HUES64 (cell line): Measurements from ENCODE around the gene ADARB2.

Source experiments
- H3K27ac ChIP-seq: 2 replicates; pipeline ENCODE4 v1.7.0; 2013; ENCODE audit warnings: low read depth, low read length, inconsistent platforms
- H3K27me3 ChIP-seq: 2 replicates; pipeline ENCODE4 v1.6.1; 2013; ENCODE audit warnings: mild to moderate bottlenecking, low read length; ENCODE audit not compliant: insufficient read depth
- H3K36me3 ChIP-seq: 2 replicates; pipeline ENCODE4 v1.6.1; 2013; ENCODE audit warnings: mild to moderate bottlenecking, low read length; ENCODE audit not compliant: insufficient read depth
- H3K4me1 ChIP-seq: 2 replicates; pipeline ENCODE4 v1.6.1; 2013; ENCODE audit warnings: mild to moderate bottlenecking, low read length, moderate library complexity; ENCODE audit not compliant: insufficient read depth
- H3K4me3 ChIP-seq: 2 replicates; pipeline ENCODE4 v1.5.1; 2013; ENCODE audit warnings: mild to moderate bottlenecking, low read length, moderate library complexity
- H3K9ac ChIP-seq: 2 replicates; pipeline ENCODE4 v1.6.1; 2013; ENCODE audit warnings: mild to moderate bottlenecking, low read depth, low read length
- H3K9me3 ChIP-seq: 2 replicates; pipeline ENCODE4 v1.6.1; 2013; ENCODE audit warnings: low read depth, low read length; ENCODE audit not compliant: insufficient read depth
- WGBS: fragments of 150-250, 120-280 bp; methylation state at CpG from one replicate; pipeline ENCODE4 v1.1.7; 2013; ENCODE audit warnings: missing lambda C conversion rate; 5-methylcytosine and 5-hydroxymethylcytosine counted together

Gene ADARB2

DNA sequence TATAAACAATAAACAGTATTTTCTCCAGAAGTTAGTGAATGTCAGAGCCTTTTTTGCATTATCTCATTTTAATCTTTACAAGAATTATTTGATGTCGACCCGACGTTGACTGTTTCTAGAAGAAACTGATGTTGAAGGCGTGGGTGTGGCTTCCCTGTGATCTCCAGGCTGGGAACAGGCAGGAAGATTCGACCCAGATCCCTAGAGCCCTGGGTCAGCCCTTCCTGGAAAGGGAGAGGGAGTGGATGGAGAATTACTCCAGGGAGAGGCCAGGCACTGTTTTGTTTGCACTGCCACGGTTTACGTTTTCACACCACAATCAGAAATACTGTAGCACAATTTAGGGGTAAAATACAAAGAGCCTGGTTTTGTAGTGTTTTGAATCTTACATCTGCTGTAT, 133.1 kb downstream of the ADARB2 start:
- Histone ChIP-seq H3K4me3 (no peak overlapping the region), H3K36me3 (no peaks in the 10 kb centered on the region), H3K4me1 (peaks cover 9% of the 10 kb centered on the region), H3K9ac (no peak overlapping the region), H3K9me3 (no peaks in the 10 kb centered on the region), H3K27me3 (no peaks in the 10 kb centered on the region), H3K27ac (no peak overlapping the region)
- WGBS = 87% methylated on average over 5 of the region's 7 CpGs

DNA sequence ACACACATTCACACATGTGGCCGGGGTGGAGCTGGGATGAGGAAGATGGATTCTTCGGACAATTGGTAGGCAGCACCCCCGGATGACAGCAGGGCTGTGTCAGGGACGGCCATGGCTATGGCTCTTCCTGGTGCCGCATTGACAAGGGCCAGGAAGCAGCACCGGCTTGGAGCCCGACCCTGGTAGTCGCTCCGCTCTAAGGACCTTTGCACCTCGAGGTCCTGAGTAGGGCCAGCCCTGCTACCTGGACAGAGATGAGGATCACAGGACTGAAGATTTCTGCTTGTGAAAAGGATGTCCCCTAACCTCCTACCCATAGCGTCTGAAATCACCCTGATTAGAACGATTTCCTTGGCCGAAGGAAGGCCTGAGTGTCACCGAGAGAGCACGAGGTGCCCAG, 134.1 kb downstream of the ADARB2 start:
- H3K27me3 ChIP-seq = no peaks in the 10 kb centered on the region
- H3K4me1 ChIP-seq = peaks cover 2% of the 10 kb centered on the region
- H3K36me3 ChIP-seq = no peaks in the 10 kb centered on the region
- no peaks in the 10 kb centered on the region for H3K9me3 ChIP-seq
- H3K27ac ChIP-seq = no peak overlapping the region
- 83% methylated on average over 15 of the region's 15 CpGs for WGBS
- no peak overlapping the region for H3K4me3 ChIP-seq
- H3K9ac ChIP-seq = no peak overlapping the region

DNA sequence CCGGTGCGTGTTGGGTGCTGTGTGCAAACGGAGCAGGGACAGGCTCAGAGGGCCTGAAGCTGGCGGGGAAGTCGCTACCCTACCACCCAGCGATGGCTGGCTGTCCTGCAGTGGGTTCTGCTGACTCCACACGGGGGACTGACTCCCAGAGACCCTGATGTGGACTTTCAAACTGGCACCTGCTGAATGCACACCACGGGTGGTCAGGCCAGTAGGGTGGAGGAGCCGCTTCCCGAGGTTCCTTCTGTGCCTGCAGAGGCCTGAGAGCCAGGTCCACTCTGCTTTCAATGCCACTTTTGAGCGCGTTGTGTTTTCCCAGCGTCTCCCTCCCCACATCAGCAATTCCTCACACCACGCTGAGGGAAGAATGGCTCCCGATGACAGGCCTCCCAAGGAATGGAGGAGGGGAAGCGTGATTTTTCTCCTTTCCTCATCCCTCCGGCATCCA, 135.3 kb downstream of the ADARB2 start:
- Histone ChIP-seq H3K36me3 (no peaks in the 10 kb centered on the region), H3K9ac (no peak overlapping the region), H3K4me1 (no peaks in the 10 kb centered on the region), H3K27ac (no peak overlapping the region), H3K4me3 (no peak overlapping the region), H3K9me3 (no peaks in the 10 kb centered on the region), H3K27me3 (no peaks in the 10 kb centered on the region)
- WGBS = 89% methylated on average over 17 of the region's 17 CpGs

- H3K4me1 ChIP-seq = no peaks in the 10 kb centered on the region
Observed at GRCh38 chr10:1601406-1601805, 135.9 kb downstream of the ADARB2 start.

GRCh38 chr10:1600861-1601260, 136.5 kb downstream of the ADARB2 start:
- Histone ChIP-seq H3K36me3 (no peaks in the 10 kb centered on the region), H3K27ac (no peak overlapping the region), H3K4me1 (no peaks in the 10 kb centered on the region), H3K4me3 (no peak overlapping the region), H3K9me3 (no peaks in the 10 kb centered on the region), H3K27me3 (no peaks in the 10 kb centered on the region), H3K9ac (no peak overlapping the region)
- 89% methylated on average over 9 of the region's 9 CpGs for WGBS

More at GRCh38 chr10:1601406-1601805, 135.9 kb downstream of the ADARB2 start:
- 93% methylated on average over 10 of the region's 10 CpGs for WGBS
- Histone ChIP-seq H3K9ac (no peak overlapping the region), H3K27me3 (no peaks in the 10 kb centered on the region), H3K36me3 (no peaks in the 10 kb centered on the region), H3K4me3 (no peak overlapping the region), H3K9me3 (no peaks in the 10 kb centered on the region), H3K27ac (no peak overlapping the region)

GRCh38 chr10:1598393-1599153, 138.8 kb downstream of the ADARB2 start:
- Histone ChIP-seq H3K4me3 (no peak overlapping the region), H3K9ac (no peak overlapping the region), H3K36me3 (no peaks in the 10 kb centered on the region), H3K4me1 (no peaks in the 10 kb centered on the region), H3K27ac (no peak overlapping the region), H3K27me3 (no peaks in the 10 kb centered on the region), H3K9me3 (no peaks in the 10 kb centered on the region)
- 93% methylated on average over 20 of the region's 20 CpGs for WGBS

GRCh38 chr10:1597370-1598146, 139.8 kb downstream of the ADARB2 start:
- WGBS = 100% methylated on average over 1 of the region's 1 CpG
- no peaks in the 10 kb centered on the region for H3K36me3 ChIP-seq
- no peaks in the 10 kb centered on the region for H3K9me3 ChIP-seq
- H3K4me3 ChIP-seq = no peak overlapping the region
- H3K27ac ChIP-seq = no peak overlapping the region
- H3K9ac ChIP-seq = no peak overlapping the region
- H3K27me3 ChIP-seq = no peaks in the 10 kb centered on the region
- H3K4me1 ChIP-seq = no peaks in the 10 kb centered on the region

DNA sequence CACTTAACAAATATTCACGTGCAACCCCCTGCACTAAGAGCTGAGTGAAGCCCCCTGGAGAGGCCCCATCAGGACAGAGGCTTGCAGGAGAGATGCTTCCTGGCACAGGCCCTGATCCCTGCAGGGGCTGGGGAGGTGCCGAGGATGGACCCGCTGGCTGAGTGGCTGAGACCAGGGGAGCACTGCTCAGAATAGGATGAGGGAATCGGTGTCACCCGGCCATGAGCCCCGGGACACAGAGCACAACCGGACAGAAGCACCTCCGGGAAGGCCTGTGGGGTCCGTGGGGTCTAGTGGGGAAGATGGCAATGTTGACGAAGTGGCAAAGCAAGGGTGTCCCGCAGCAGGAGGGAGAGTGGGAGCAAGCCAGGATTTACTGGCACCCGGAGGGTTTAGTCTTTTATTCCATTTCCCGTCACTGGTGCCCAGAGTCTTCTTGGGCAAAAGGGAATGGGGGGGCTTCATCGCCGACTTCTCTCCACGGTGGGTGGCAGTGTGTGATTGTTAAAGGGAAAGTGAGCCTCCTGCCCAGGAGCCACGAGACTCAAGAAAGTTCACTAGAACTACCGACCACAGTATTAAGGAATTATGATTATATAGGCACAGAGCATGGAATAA, 140.7 kb downstream of the ADARB2 start:
- H3K27me3 ChIP-seq = no peaks in the 10 kb centered on the region
- H3K4me3 ChIP-seq = no peak overlapping the region
- 89% methylated on average over 18 of the region's 18 CpGs for WGBS
- no peak overlapping the region for H3K9ac ChIP-seq
- H3K27ac ChIP-seq = no peak overlapping the region
- no peaks in the 10 kb centered on the region for H3K4me1 ChIP-seq
- H3K36me3 ChIP-seq = no peaks in the 10 kb centered on the region
- H3K9me3 ChIP-seq = no peaks in the 10 kb centered on the region

- no peaks in the 10 kb centered on the region for H3K9me3 ChIP-seq
- H3K27me3 ChIP-seq = no peaks in the 10 kb centered on the region
- no peaks in the 10 kb centered on the region for H3K36me3 ChIP-seq
- no peaks in the 10 kb centered on the region for H3K4me1 ChIP-seq
- H3K4me3 ChIP-seq = no peak overlapping the region
- no peak overlapping the region for H3K9ac ChIP-seq
- 95% methylated on average over 5 of the region's 5 CpGs for WGBS
- no peak overlapping the region for H3K27ac ChIP-seq
Observed at GRCh38 chr10:1595726-1596125, 141.6 kb downstream of the ADARB2 start.

DNA sequence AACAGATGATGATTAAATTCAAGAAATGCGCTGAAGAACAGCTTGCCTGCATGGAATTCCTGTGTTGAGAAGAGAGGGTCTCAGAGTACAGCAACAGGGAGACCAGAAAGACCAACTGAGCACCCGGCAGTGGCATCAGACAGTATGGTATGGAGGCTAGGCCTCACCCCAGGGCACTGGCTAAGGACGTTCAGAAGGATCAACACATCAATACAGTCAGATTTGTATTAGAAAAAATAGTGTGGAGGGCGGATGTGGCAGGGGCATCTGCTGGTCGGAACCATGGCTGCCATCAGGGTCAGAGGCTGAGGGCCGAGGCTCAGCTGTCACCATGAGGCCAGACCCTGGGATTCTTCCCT, 142.1 kb downstream of the ADARB2 start:
- Histone ChIP-seq H3K27ac (no peak overlapping the region), H3K36me3 (no peaks in the 10 kb centered on the region), H3K4me3 (no peak overlapping the region), H3K9me3 (no peaks in the 10 kb centered on the region), H3K27me3 (no peaks in the 10 kb centered on the region), H3K9ac (no peak overlapping the region), H3K4me1 (no peaks in the 10 kb centered on the region)
- 87% methylated on average over 6 of the region's 6 CpGs for WGBS
